ENCODE results near the gene TICAM2.

Gene TICAM2

GRCh38 chr5:115599502-115599901, 2.8 kb downstream of the TICAM2 start:
- TF ChIP-seq CTCF (IDR thresholded peaks at IDR 0.05; ENCODE audit: insufficient read depth, missing control alignments): no peak
- DNase-seq (ENCODE audit: insufficient read length, low spot score): no peak
- FAIRE-seq: no peak

GRCh38 chr5:115594128-115595047, 7.9 kb downstream of the TICAM2 start:
- DNase-seq (ENCODE audit: insufficient read length, low spot score): no peak
- no peak for TF ChIP-seq CTCF (IDR thresholded peaks at IDR 0.05; ENCODE audit: insufficient read depth, missing control alignments)
- FAIRE-seq: no peak

DNA sequence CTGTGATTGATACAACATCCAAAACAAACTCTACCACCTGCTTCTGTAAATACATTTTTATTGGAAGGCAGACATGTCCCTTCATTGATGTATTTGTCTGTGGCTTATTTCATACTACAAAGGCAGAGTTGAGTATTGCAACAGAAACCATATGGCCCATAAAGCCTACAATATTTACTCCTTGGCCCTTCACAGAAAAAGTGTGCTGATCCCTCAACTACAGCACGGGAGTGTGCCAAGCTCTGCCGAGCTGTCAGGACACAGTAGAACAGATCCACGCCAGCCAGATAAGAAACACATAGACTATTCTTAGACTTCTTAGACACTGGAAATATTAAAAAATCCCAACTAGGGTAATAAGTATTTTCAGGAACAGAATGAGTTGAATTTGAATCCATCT, 13.2 kb downstream of the TICAM2 start:
- DNase-seq (ENCODE audit: insufficient read length, low spot score) (no peak), FAIRE-seq (no peak)
- no peak for TF ChIP-seq CTCF (IDR thresholded peaks at IDR 0.05; ENCODE audit: insufficient read depth, missing control alignments)

DNA sequence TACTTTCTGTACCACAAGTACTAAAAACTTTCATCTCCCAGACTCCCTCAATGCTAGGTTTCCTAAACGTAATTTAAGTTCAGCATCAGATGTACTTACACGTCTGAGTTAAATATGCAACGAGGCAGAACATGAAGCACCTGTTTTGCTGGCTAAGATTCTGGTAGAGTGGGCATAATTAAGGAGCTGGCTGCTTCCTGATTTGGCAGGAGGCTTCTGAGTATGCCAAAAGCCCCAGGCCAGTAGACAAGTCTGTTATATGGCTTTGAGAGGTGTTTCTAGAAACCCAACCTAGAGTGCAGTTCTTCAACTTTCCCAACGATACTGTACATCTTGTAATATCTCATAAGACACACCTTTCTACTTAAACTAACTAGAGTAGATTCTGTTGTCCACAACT, 13.6 kb downstream of the TICAM2 start:
- no peak for FAIRE-seq
- TF ChIP-seq CTCF (IDR thresholded peaks at IDR 0.05; ENCODE audit: insufficient read depth, missing control alignments): no peak
- no peak for DNase-seq (ENCODE audit: insufficient read length, low spot score)

- FAIRE-seq (peak; percentile 55), DNase-seq (ENCODE audit: insufficient read length, low spot score) (no peak)
- TF ChIP-seq CTCF (IDR thresholded peaks at IDR 0.05; ENCODE audit: insufficient read depth, missing control alignments): peak; percentile 62
Observed at GRCh38 chr5:115586525-115587146, 15.6 kb downstream of the TICAM2 start.

DNA sequence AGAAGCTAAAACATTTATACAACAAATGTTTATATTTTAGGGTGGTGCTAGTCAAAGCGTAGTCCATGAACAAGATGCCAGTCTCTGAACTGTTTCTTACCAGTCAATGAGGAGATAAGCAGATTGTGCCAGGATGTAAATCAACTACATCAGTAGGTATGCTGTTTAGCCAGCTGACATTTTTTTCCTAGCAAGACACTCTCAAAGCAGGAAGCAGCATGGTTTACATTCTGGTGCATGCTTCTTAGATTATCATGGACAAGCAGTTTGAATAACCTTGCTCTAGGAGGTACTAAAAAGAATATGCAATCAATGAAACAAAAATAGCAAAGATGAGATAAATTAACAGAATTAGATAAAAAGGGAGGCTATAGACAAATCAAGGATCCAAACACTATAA, 17.0 kb downstream of the TICAM2 start:
- no peak for TF ChIP-seq CTCF (IDR thresholded peaks at IDR 0.05; ENCODE audit: insufficient read depth, missing control alignments)
- FAIRE-seq (no peak), DNase-seq (ENCODE audit: insufficient read length, low spot score) (no peak)

DNA sequence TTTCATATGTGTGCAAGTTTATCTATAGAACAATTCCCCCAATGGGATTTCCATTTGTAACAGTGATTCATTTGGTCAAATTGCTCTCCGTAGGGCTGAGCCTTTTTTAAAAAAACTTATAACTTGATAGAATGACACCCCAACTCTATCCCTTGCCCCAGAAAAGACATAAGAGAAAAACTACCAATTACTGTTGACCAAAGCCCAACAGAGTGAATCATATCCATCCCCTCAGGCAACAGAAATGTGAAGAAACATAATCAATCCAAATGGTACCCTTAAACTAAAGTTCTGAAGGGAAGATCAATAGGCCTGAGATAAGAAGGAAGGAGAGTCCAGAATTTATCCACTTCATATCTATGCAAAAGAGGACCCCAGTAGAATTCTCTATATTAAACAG, 17.8 kb downstream of the TICAM2 start:
- DNase-seq (ENCODE audit: insufficient read length, low spot score): no peak
- TF ChIP-seq CTCF (IDR thresholded peaks at IDR 0.05; ENCODE audit: insufficient read depth, missing control alignments): no peak
- no peak for FAIRE-seq
